Measurements from ENCODE around the gene SCARB2.

The SCARB2 gene

DNA sequence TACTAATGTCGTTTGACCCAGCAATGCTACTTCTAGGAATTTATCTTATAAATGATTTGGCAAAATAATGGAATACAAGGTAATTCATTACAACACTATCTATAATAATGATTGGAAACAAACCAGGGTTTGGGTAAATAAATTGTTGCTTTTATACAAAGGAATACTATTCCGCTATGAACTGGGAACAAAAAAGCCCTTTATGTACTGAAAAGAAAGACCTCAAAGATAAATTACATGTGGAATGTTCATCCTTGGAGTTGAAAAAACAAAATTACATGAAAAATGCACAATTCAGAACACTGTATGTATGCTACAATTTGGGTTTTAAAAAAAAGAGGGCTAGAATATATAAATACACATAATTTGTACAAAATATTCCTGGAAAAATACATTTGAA lies 60.3 kb downstream of the SCARB2 start:
- no peak for TF ChIP-seq EGR1 (IDR thresholded peaks at IDR 0.05)
- no peak for TF ChIP-seq TAF1 (IDR thresholded peaks at IDR 0.05; ENCODE audit: low read depth)
- no peak for TF ChIP-seq EP300 (IDR thresholded peaks at IDR 0.05; ENCODE audit: borderline replicate concordance)
- TF ChIP-seq, protein P1, sequence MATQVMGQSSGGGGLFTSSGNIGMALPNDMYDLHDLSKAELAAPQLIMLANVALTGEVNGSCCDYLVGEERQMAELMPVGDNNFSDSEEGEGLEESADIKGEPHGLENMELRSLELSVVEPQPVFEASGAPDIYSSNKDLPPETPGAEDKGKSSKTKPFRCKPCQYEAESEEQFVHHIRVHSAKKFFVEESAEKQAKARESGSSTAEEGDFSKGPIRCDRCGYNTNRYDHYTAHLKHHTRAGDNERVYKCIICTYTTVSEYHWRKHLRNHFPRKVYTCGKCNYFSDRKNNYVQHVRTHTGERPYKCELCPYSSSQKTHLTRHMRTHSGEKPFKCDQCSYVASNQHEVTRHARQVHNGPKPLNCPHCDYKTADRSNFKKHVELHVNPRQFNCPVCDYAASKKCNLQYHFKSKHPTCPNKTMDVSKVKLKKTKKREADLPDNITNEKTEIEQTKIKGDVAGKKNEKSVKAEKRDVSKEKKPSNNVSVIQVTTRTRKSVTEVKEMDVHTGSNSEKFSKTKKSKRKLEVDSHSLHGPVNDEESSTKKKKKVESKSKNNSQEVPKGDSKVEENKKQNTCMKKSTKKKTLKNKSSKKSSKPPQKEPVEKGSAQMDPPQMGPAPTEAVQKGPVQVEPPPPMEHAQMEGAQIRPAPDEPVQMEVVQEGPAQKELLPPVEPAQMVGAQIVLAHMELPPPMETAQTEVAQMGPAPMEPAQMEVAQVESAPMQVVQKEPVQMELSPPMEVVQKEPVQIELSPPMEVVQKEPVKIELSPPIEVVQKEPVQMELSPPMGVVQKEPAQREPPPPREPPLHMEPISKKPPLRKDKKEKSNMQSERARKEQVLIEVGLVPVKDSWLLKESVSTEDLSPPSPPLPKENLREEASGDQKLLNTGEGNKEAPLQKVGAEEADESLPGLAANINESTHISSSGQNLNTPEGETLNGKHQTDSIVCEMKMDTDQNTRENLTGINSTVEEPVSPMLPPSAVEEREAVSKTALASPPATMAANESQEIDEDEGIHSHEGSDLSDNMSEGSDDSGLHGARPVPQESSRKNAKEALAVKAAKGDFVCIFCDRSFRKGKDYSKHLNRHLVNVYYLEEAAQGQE (IDR thresholded peaks at IDR 0.05; ENCODE audit: low read depth) = no peak
- no peak for TF ChIP-seq MAX (IDR thresholded peaks at IDR 0.05)
- no peak for TF ChIP-seq TCF12 (IDR thresholded peaks at IDR 0.05; ENCODE audit: low read depth)
- no peak for TF ChIP-seq CREB1 (IDR thresholded peaks at IDR 0.05; ENCODE audit: low read depth)
- TF ChIP-seq TEAD4 (IDR thresholded peaks at IDR 0.05) = no peak
- TF ChIP-seq CEBPB (IDR thresholded peaks at IDR 0.05) = no peak
- no peak for TF ChIP-seq YY1 (IDR thresholded peaks at IDR 0.05; ENCODE audit: low read depth)
- no peak for TF ChIP-seq RAD21 (IDR thresholded peaks at IDR 0.05; ENCODE audit: low read depth)
- no peak for TF ChIP-seq ZBTB7A (IDR thresholded peaks at IDR 0.05; ENCODE audit: low read depth)
- no peak for TF ChIP-seq NFIC (IDR thresholded peaks at IDR 0.05)
- TF ChIP-seq, protein P2, sequence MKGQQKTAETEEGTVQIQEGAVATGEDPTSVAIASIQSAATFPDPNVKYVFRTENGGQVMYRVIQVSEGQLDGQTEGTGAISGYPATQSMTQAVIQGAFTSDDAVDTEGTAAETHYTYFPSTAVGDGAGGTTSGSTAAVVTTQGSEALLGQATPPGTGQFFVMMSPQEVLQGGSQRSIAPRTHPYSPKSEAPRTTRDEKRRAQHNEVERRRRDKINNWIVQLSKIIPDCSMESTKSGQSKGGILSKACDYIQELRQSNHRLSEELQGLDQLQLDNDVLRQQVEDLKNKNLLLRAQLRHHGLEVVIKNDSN (IDR thresholded peaks at IDR 0.05) = no peak
- no peak for TF ChIP-seq FOXM1 (IDR thresholded peaks at IDR 0.05; ENCODE audit: borderline replicate concordance, low read depth)

- TF ChIP-seq, protein P2 (IDR thresholded peaks at IDR 0.05) = peak; percentile 66
- TF ChIP-seq CREB1 (IDR thresholded peaks at IDR 0.05; ENCODE audit: low read depth) = no peak
- TF ChIP-seq CEBPB (IDR thresholded peaks at IDR 0.05) = no peak
- TF ChIP-seq, protein P1 (IDR thresholded peaks at IDR 0.05; ENCODE audit: low read depth) = no peak; the same call in 1 of the 2 replicates
- peak; percentile 77 for TF ChIP-seq YY1 (IDR thresholded peaks at IDR 0.05; ENCODE audit: low read depth)
- TF ChIP-seq RAD21 (IDR thresholded peaks at IDR 0.05; ENCODE audit: low read depth) = no peak
- TF ChIP-seq EGR1 (IDR thresholded peaks at IDR 0.05) = peak; percentile 78; the same call in 1 of the 2 replicates
- no peak for TF ChIP-seq TEAD4 (IDR thresholded peaks at IDR 0.05)
- TF ChIP-seq TAF1 (IDR thresholded peaks at IDR 0.05; ENCODE audit: low read depth) = peak; percentile 98
- TF ChIP-seq MAX (IDR thresholded peaks at IDR 0.05) = peak; percentile 73
- TF ChIP-seq NFIC (IDR thresholded peaks at IDR 0.05) = peak; percentile 45; the same call in 1 of the 2 replicates
- peak; percentile 51; the same call in 1 of the 2 replicates for TF ChIP-seq ZBTB7A (IDR thresholded peaks at IDR 0.05; ENCODE audit: low read depth)
- no peak for TF ChIP-seq FOXM1 (IDR thresholded peaks at IDR 0.05; ENCODE audit: borderline replicate concordance, low read depth)
- TF ChIP-seq EP300 (IDR thresholded peaks at IDR 0.05; ENCODE audit: borderline replicate concordance) = no peak
- peak; percentile 81 for TF ChIP-seq TCF12 (IDR thresholded peaks at IDR 0.05; ENCODE audit: low read depth)
These were observed 65.3 kb downstream of the SCARB2 start, which contains the start of gene NUP54 for GRCh38 chr4:76148142-76148865. TSS of gene NUP54 (minus strand) at chr4:76148397. CDS start at chr4:76148374, 23 bp downstream.

GRCh38 chr4:76147454-76148141 lies 66.0 kb downstream of the SCARB2 start:
- no peak for TF ChIP-seq ZBTB7A (IDR thresholded peaks at IDR 0.05; ENCODE audit: low read depth)
- peak; percentile 33; the same call in 1 of the 2 replicates for TF ChIP-seq MAX (IDR thresholded peaks at IDR 0.05)

GRCh38 chr4:76144546-76144945 lies 69.1 kb downstream of the SCARB2 start:
- TF ChIP-seq CEBPB (IDR thresholded peaks at IDR 0.05) = no peak
- TF ChIP-seq, protein P2 (IDR thresholded peaks at IDR 0.05) = no peak
- no peak for TF ChIP-seq TAF1 (IDR thresholded peaks at IDR 0.05; ENCODE audit: low read depth)
- TF ChIP-seq RAD21 (IDR thresholded peaks at IDR 0.05; ENCODE audit: low read depth) = no peak
- no peak for TF ChIP-seq TCF12 (IDR thresholded peaks at IDR 0.05; ENCODE audit: low read depth)
- TF ChIP-seq ZBTB7A (IDR thresholded peaks at IDR 0.05; ENCODE audit: low read depth) = no peak
- TF ChIP-seq FOXM1 (IDR thresholded peaks at IDR 0.05; ENCODE audit: borderline replicate concordance, low read depth) = no peak
- TF ChIP-seq EP300 (IDR thresholded peaks at IDR 0.05; ENCODE audit: borderline replicate concordance) = no peak
- TF ChIP-seq CREB1 (IDR thresholded peaks at IDR 0.05; ENCODE audit: low read depth) = no peak
- TF ChIP-seq MAX (IDR thresholded peaks at IDR 0.05) = no peak
- no peak for TF ChIP-seq TEAD4 (IDR thresholded peaks at IDR 0.05)
- TF ChIP-seq YY1 (IDR thresholded peaks at IDR 0.05; ENCODE audit: low read depth) = no peak
- TF ChIP-seq, protein P1 (IDR thresholded peaks at IDR 0.05; ENCODE audit: low read depth) = no peak
- TF ChIP-seq NFIC (IDR thresholded peaks at IDR 0.05) = no peak
- TF ChIP-seq EGR1 (IDR thresholded peaks at IDR 0.05) = no peak
